ENCODE results near the gene APCDD1.

- TF ChIP-seq CTCF (IDR thresholded peaks at IDR 0.05) (no peak), EZH2 (IDR thresholded peaks at IDR 0.05) (no peak), EZH2phosphoT487 (IDR thresholded peaks at IDR 0.05) (no peak)
Observed at GRCh38 chr18:10453806-10454680, at the start of gene APCDD1.

Data from neural progenitor cell (in vitro differentiated cells).